Right lobe of liver (tissue), 6 donors: ENCODE measurements around the gene CDH7. TPM values are rescaled to one million over a fixed set of nuclear protein-coding genes. Genes with fewer than 3 reads are reported as not detected.

ENCODE experiments used
- ATAC-seq, 4 donors: fragments of 200-7000 bp; cut with Tn5 transposase; one replicate each; pipeline ENCODE4 v1.9.1; 2020; ENCODE audit warnings: mild to moderate bottlenecking in 4 of 4, moderate library complexity in 4 of 4
- DNase-seq, 3 donors: peaks; one replicate each; pipeline ENCODE4 v3.0.0-alpha.2; 2020
- H3K27ac ChIP-seq, 3 donors: fragments of 200-600 bp; one replicate each; pipeline ENCODE4 v1.8.0; 2022
- H3K27me3 ChIP-seq, 2 donors: fragments of 200-600 bp; one replicate each; pipeline ENCODE4 v1.8.0; 2022
- H3K36me3 ChIP-seq, 4 donors: fragments of 200-600 bp; sonication (generic) in 1 of 4; one replicate each; pipeline versions ENCODE4 v1.5.1 to v1.8.0; 2017 to 2022; ENCODE audit warnings: control low read depth in 1 of 4
- H3K4me1 ChIP-seq, 4 donors: fragments of 200-600 bp; sonication (generic) in 1 of 4; one replicate each; pipeline versions ENCODE4 v1.5.1 to v1.8.0; 2017 to 2022; ENCODE audit warnings: control low read depth in 1 of 4
- H3K4me3 ChIP-seq, 3 donors: fragments of 200-600 bp; one replicate each; pipeline ENCODE4 v1.8.0; 2022
- H3K9me3 ChIP-seq, 4 donors: fragments of 200-600 bp; sonication (generic) in 1 of 4; one replicate each; pipeline versions ENCODE4 v1.5.1 to v1.8.0; 2017 to 2022; ENCODE audit warnings: control low read depth in 1 of 4
- CTCF ChIP-seq, 4 donors: fragments of 200-600 bp in 3 of 4; fragments of 450-650 bp in 1 of 4; IDR thresholded peaks; one replicate each; pipeline versions ENCODE4 v1.5.1 to v1.8.0; 2016 to 2022; ENCODE audit warnings: antibody characterized with exemption in 4 of 4, mild to moderate bottlenecking in 2 of 4
- POLR2A ChIP-seq: fragments of 450-650 bp; IDR thresholded peaks from one replicate; pipeline ENCODE4 v1.6.1; 2017; ENCODE audit warnings: antibody characterized with exemption, mild to moderate bottlenecking
- WGBS: methylation state at CpG from one replicate; pipeline ENCODE4 v1.1.6; 2018; ENCODE audit warnings: low coverage, low lambda C conversion rate; ENCODE audit not compliant: insufficient coverage; ENCODE audit errors: missing lambda C conversion rate; 5-methylcytosine and 5-hydroxymethylcytosine counted together
- intact Hi-C, 2 donors: fragments of 100-400 bp; cut with DNase I; formaldehyde crosslinking; loops; one replicate each; pipeline versions ENCODE4 v1.11.2 to v1.14.1; 2022
- total RNA-seq, 6 experiments: library from RNA; depleted of rRNA in 2 of 6; stranded (reverse); fragments of >200 nt in 2 of 6; fragmentation: NEBNext Ultra II Directional in 3 of 6; extraction: Animal tissue kit (Norgen Biotek cat#: 25700) in 3 of 6; gene quantifications; one replicate each; pipeline versions ENCODE4 v1.1.0 to v1.2.4, GENCODE V29; 2016 to 2023
- donor health status: DM: no; HTN: yes; CAD: no.
- donor health status: DM: no; HTN: no; CAD: no.
- donor health status: DM: no; HTN: no; CAD: no.
- donor health status: DM: no; HTN: yes; CAD: no.
- donor health status: DM: no; HTN: yes; CAD: no.

CDH7 gene
- total RNA-seq, 6 experiments from 2014 or later: not detected

GRCh38 chr18:65938592-65939372 lies 188.0 kb downstream of the CDH7 start:
- H3K27ac ChIP-seq: no peak overlapping the region
- 67% methylated on average over 4 of the region's 4 CpGs for WGBS
- H3K4me3 ChIP-seq: no peak overlapping the region
- H3K9me3 ChIP-seq: no peaks in the 10 kb centered on the region
- ATAC-seq (peak in 2 of 4 donors; percentile 45 to 71), DNase-seq (no peak)
- no peaks in the 10 kb centered on the region for H3K4me1 ChIP-seq
- intact Hi-C loops: no loop called here
- TF ChIP-seq POLR2A (no peak), CTCF (IDR thresholded peaks at IDR 0.05) (peak; percentile 5 to 47 (median 14))
- H3K36me3 ChIP-seq: no peaks in the 10 kb centered on the region
- no peaks in the 10 kb centered on the region for H3K27me3 ChIP-seq
